IgD-negative memory B cell (primary cell): ENCODE measurements around the gene NEDD4L. TPM values are rescaled to one million over a fixed set of nuclear protein-coding genes. Genes with fewer than 3 reads are reported as not detected.

Experiments
- H3K27ac Mint-ChIP-seq, 3 donors: one replicate each; pipeline ENCODE4 v1.8.0; 2020 to 2022; ENCODE audit warnings: mild to moderate bottlenecking in 3 of 3, mixed read lengths in 3 of 3, moderate library complexity in 1 of 3
- H3K27me3 Mint-ChIP-seq: one replicate; pipeline ENCODE4 v1.8.0; 2021; ENCODE audit warnings: mixed read lengths
- H3K36me3 Mint-ChIP-seq: one replicate; pipeline ENCODE4 v1.8.0; 2020; ENCODE audit warnings: mild to moderate bottlenecking, mixed read lengths
- H3K4me1 Mint-ChIP-seq, 3 donors: one replicate each; pipeline ENCODE4 v1.8.0; 2020 to 2022; ENCODE audit warnings: mixed read lengths in 3 of 3, mild to moderate bottlenecking in 1 of 3
- H3K4me3 Mint-ChIP-seq, 4 donors: one replicate each; pipeline ENCODE4 v1.8.0; 2020 to 2022; ENCODE audit warnings: mild to moderate bottlenecking in 4 of 4, mixed read lengths in 4 of 4, moderate library complexity in 3 of 4
- H3K9me3 Mint-ChIP-seq, 3 donors: one replicate each; pipeline ENCODE4 v1.8.0; 2020 to 2021; ENCODE audit warnings: mixed read lengths in 3 of 3, mild to moderate bottlenecking in 1 of 3
- polyA plus RNA-seq: library from polyadenylated mRNA; unstranded; fragments of 300-500 nt; fragmentation: Illumina TruSeq; gene quantifications from one replicate; pipeline ENCODE4 v1.2.3, GENCODE V29; 2021

Gene NEDD4L
- polyA plus RNA-seq, 1 donor from 2014 or later, result 9.6 TPM

DNA sequence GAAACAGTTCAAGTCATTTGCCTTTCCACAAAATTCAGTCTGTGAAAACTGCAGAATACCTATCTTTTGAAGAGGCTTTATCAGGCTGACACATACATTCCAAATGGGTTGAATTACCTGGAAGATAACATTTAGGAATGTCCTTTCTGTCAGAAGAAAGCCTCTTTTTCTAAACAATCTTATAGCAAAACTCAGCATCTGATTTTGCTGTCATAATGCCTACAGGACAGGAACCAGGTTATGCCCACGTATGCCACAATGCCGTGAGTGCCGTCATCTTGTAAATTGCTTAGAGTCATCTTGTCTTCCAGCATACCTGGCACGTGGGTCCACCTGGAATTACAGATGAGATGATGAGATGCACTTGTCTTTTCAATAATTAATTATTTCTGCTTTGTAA lies 309.6 kb downstream of the NEDD4L start:
- H3K9me3 Mint-ChIP-seq, result no peaks in the 10 kb centered on the region
- no peaks in the 10 kb centered on the region for H3K27me3 Mint-ChIP-seq
- no peak overlapping the region for H3K4me3 Mint-ChIP-seq
- peaks cover 0 to under 1% (median 0%) of the 10 kb centered on the region in 3 donors for H3K4me1 Mint-ChIP-seq
- no peak overlapping the region for H3K27ac Mint-ChIP-seq
- peaks cover 11% of the 10 kb centered on the region for H3K36me3 Mint-ChIP-seq

DNA sequence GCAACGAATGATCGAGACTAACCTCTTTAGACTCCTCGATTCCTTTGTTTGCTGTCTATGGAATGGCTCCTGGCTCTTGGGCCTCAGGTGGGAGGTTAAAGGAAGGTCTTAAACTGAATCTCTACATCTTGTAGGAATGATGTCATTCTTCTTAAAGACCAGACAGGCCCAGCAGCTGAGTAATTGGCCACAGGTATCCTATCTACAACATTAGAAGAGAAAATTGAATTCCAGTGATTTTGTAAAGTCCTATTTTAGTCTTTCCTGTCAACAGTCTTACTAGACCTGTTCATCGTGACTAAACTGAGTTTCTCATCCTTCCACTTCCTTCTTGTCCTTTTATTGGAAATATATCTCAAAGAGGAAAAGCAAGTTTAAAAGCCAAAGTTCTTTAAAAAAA lies 310.0 kb downstream of the NEDD4L start:
- no peaks in the 10 kb centered on the region for H3K9me3 Mint-ChIP-seq
- no peaks in the 10 kb centered on the region for H3K27me3 Mint-ChIP-seq
- no peak overlapping the region for H3K27ac Mint-ChIP-seq
- H3K4me3 Mint-ChIP-seq, result no peak overlapping the region
- H3K4me1 Mint-ChIP-seq, result no peaks in the 10 kb centered on the region
- peaks cover 12% of the 10 kb centered on the region for H3K36me3 Mint-ChIP-seq

DNA sequence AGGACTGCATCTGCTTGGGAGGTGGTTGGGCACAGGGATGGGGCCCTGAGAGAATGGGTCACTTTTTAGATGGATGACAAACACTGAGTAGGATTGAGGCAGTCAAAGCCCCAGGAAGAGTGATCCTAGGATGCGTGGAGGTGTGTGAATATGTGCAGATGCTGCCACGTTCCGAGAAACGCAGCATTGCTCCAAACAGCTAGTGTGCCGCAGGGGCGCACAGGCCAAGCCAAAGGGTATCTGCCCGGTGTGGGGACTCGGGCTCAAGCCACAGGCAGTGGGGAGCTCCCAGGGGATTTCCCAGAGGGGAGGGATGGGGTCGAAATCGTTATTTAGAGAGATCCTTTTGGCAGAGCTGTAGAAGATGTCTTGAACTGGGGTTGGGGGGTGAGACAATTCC lies 310.8 kb downstream of the NEDD4L start:
- Mint-ChIP-seq H3K27ac (no peak overlapping the region), H3K4me1 (no peaks in the 10 kb centered on the region), H3K4me3 (no peak overlapping the region), H3K36me3 (peaks cover 15% of the 10 kb centered on the region), H3K27me3 (no peaks in the 10 kb centered on the region), H3K9me3 (no peaks in the 10 kb centered on the region)

DNA sequence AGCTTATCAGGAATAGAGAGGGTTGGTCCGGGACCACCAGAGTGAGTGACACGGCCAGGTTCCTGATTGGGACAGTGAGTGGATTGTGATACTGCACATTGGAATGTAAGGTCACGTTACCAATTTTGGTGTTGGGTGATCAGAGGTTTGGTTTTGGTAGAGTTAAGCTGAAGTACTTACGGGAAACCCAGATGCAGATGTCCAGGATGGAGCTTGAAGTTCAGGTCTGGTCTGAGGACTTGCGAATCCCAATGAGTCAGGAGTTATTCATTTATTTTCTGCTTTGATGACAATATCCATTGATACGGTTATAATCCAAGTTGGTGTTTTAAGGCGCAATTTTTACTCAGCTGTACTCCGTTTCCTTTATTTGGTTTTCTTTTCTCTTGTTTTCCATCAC lies 311.2 kb downstream of the NEDD4L start:
- Mint-ChIP-seq H3K9me3 (no peaks in the 10 kb centered on the region), H3K27me3 (no peaks in the 10 kb centered on the region), H3K27ac (no peak overlapping the region), H3K4me1 (no peaks in the 10 kb centered on the region), H3K36me3 (peaks cover 18% of the 10 kb centered on the region), H3K4me3 (no peak overlapping the region)

DNA sequence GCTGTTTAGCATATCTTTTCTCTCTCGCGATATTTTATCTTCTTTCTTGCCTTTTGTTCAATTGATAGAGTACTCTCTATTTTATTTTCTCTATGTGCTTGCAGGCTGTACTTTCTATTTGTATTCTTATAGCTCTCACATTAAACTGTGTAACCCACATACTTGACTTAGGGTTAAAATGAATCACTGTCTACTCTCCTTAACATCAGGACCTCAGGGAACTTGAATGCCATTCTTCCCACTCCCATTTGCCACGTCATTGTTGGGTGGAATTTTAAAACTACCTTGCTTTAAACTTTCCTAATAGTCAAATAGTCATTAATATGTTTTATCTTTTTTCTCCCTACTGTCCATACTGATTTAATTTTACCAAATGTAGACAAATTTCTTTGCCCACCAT lies 315.2 kb downstream of the NEDD4L start:
- H3K9me3 Mint-ChIP-seq, result no peaks in the 10 kb centered on the region
- H3K4me1 Mint-ChIP-seq, result no peaks in the 10 kb centered on the region
- no peaks in the 10 kb centered on the region for H3K27me3 Mint-ChIP-seq
- H3K4me3 Mint-ChIP-seq, result no peak overlapping the region
- H3K36me3 Mint-ChIP-seq, result peaks cover 13% of the 10 kb centered on the region
- no peak overlapping the region for H3K27ac Mint-ChIP-seq

DNA sequence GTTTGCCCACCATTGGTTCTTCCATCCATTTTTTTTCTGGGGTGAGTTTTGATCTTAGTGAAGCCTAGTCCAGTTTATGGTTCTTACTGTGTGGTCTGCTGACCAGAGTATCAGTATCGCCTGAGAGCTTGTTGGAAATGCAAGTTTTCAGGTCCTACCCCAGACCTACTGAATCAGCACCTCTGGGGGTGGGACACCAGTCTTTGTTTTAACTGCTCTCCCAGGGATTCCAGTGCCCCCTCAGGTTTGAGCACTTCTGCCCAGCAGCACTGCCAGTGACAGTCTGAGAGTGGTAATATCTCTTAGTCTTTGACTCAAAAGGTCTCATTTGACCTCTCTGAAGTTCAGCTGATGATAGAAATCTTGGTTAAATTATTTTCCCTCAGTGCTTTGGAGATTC lies 315.6 kb downstream of the NEDD4L start:
- no peak overlapping the region for H3K4me3 Mint-ChIP-seq
- H3K36me3 Mint-ChIP-seq, result peaks cover 9% of the 10 kb centered on the region
- no peak overlapping the region for H3K27ac Mint-ChIP-seq
- H3K9me3 Mint-ChIP-seq, result no peaks in the 10 kb centered on the region
- no peaks in the 10 kb centered on the region for H3K4me1 Mint-ChIP-seq
- H3K27me3 Mint-ChIP-seq, result no peaks in the 10 kb centered on the region

DNA sequence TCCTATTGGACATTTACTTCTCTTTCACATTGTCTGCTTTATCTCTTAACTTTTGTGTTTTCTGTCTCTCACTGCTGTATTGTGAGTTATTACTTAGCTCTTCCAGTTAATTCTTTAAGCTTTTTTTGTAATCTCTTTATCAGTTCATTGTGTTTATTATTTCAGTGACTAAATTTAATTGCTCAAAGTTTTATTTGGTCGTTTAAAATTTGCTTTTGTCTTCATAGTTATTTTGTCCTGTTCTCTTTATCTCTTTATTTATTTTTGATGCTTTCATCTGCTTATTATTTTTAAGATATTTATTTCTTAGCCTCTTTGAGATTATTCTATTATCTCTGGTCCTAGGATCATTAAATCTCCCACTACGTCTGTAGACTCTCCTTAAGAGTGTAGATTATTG lies 316.3 kb downstream of the NEDD4L start:
- no peaks in the 10 kb centered on the region for H3K27me3 Mint-ChIP-seq
- peaks cover 7% of the 10 kb centered on the region for H3K36me3 Mint-ChIP-seq
- no peak overlapping the region for H3K4me3 Mint-ChIP-seq
- no peaks in the 10 kb centered on the region for H3K4me1 Mint-ChIP-seq
- no peaks in the 10 kb centered on the region for H3K9me3 Mint-ChIP-seq
- no peak overlapping the region for H3K27ac Mint-ChIP-seq

DNA sequence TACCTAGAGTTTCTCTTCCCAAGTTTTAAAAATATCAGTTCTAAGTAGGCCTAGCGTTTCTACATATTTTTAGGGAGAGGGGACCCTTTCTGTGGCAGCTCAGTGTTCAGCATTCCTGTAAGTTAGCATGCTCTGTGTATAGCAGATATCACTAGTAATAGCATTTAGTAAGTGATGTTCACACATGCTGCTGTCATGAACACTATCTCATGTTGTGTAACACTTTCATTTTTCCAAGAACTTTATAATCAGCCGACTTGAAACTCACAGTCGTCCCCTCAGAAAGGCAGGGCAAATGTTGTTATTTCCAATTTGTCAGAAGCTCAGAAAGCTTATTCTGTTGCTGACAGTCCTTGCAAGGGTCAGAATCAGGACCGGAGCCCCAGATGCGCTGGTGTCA lies 317.2 kb downstream of the NEDD4L start:
- H3K27ac Mint-ChIP-seq, result no peak overlapping the region

DNA sequence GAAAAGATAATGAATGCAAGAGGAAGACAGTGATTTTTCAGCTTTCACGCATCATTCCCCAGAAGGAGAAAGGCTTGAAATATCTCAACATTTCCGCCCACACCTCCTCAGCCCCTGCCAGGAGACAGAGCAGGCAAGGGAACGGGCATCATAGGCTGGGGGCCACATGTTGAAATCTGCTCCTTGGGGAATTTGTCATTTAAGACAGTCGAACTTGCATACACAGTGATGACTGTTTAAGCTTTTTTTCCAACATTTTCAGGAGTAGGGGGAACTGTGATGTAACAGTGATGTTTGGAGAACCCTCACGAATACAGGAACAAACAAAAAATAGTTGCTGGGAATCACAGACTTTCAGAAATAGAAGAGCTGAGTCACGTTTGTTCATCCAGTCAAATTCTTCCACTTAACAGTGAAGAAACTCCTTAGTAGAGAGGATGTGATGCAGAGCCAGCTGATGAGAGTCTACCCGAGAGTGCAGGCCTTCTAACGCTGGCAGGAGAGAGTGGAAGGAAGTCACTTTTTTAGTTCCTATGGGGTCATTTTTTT lies 318.1 kb downstream of the NEDD4L start:
- H3K4me3 Mint-ChIP-seq, result no peak overlapping the region
- no peaks in the 10 kb centered on the region for H3K9me3 Mint-ChIP-seq
- no peaks in the 10 kb centered on the region for H3K4me1 Mint-ChIP-seq
- no peaks in the 10 kb centered on the region for H3K27me3 Mint-ChIP-seq
- H3K36me3 Mint-ChIP-seq, result peaks cover 15% of the 10 kb centered on the region
- H3K27ac Mint-ChIP-seq, result no peak overlapping the region

More for the DNA sequence above, 317.2 kb downstream of the NEDD4L start:
- Mint-ChIP-seq H3K4me3 (no peak overlapping the region), H3K36me3 (peaks cover 11% of the 10 kb centered on the region), H3K9me3 (no peaks in the 10 kb centered on the region), H3K27me3 (no peaks in the 10 kb centered on the region), H3K4me1 (no peaks in the 10 kb centered on the region)

DNA sequence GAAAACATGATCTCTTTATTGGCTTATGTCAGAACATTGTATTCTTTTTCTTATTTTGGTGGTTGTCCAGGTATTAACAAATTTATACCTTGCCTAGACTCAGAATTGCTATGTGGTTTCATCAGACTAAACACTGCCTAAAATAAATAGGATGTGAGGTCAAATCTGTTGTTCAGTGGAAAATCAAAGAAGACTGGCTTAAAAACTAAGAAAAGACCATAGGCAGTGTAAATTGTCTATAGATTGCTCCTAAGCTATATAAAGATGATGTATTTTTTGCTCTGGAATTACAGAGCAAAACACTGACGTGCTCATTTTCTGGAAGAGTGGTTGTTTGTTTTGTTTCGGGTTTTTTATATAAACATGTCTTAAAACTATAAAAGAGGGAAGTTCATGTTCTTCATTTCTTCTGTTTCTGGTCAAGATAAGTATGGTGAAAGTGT lies 318.8 kb downstream of the NEDD4L start:
- Mint-ChIP-seq H3K9me3 (no peaks in the 10 kb centered on the region), H3K36me3 (peaks cover 15% of the 10 kb centered on the region), H3K4me3 (no peak overlapping the region), H3K27me3 (no peaks in the 10 kb centered on the region), H3K27ac (no peak overlapping the region), H3K4me1 (no peaks in the 10 kb centered on the region)

DNA sequence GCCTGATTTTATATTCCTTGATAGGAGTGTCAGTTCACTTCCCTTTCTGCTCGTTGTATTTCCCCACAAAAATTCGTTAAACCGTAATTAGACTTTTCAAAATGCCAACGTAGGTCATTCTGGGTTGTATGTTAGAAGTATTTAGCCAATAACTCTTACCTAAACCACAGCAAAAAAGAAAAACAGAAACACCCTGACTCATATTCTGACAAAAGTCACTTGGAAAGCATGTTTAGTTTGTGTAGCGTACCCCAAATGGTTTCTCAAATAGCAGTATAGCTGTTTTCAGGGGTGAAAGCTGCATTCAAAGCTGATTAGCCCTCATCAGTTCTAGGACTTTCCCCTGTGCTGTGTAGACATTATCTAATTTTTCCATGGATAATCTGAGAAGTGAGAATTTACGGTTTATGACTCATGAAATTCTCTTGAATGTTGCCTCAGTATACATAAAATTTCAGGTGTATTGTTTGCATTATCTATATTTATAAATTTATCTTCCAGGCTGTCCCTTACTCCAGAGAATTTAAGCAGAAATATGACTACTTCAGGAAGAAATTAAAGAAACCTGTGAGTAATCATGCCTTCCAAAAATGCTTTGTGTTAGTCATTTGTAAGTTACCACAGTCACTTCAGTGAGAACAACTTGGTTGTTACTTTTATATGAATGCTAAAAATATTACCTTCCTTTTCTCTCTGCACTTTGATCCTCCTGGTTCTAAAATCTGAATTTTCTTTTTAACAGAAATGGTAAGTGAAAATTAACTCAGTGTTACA lies 319.9 kb downstream of the NEDD4L start:
- Mint-ChIP-seq H3K9me3 (no peaks in the 10 kb centered on the region), H3K4me3 (no peak overlapping the region), H3K27ac (no peak overlapping the region), H3K36me3 (peaks cover 16% of the 10 kb centered on the region), H3K4me1 (no peaks in the 10 kb centered on the region), H3K27me3 (no peaks in the 10 kb centered on the region)

DNA sequence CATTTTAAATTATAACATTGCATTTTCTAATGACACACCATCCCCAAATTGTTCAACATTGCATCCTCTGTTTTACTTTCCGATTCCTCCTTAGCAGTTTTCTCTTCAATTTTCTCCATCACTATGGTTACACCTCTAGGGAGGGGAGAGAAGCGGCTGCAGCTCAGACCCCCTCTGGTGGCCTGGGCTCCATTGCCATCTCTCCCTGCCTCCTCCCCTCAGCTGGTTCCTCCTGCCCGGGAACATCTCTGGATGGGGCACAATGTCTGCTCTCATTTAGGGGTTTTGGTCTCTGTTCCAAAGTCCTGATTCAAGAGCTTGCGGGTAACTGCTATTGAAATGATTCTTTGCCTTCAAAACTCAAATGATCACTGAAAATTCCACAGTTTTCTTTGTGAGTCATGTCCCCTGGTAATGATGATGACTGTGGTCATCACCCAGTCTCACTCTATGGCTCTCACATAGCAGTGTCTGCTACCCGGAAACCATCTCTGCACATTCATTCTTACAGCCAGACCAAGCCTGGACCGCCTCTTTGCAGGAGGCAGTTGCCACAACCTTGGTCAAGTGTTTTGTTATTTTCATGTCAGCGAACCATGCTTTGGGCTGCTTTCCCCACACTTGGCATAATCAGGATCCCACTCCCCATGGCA lies 321.0 kb downstream of the NEDD4L start:
- Mint-ChIP-seq H3K9me3 (no peaks in the 10 kb centered on the region), H3K27me3 (no peaks in the 10 kb centered on the region), H3K27ac (no peak overlapping the region), H3K36me3 (peaks cover 12% of the 10 kb centered on the region), H3K4me1 (no peaks in the 10 kb centered on the region), H3K4me3 (no peak overlapping the region)

DNA sequence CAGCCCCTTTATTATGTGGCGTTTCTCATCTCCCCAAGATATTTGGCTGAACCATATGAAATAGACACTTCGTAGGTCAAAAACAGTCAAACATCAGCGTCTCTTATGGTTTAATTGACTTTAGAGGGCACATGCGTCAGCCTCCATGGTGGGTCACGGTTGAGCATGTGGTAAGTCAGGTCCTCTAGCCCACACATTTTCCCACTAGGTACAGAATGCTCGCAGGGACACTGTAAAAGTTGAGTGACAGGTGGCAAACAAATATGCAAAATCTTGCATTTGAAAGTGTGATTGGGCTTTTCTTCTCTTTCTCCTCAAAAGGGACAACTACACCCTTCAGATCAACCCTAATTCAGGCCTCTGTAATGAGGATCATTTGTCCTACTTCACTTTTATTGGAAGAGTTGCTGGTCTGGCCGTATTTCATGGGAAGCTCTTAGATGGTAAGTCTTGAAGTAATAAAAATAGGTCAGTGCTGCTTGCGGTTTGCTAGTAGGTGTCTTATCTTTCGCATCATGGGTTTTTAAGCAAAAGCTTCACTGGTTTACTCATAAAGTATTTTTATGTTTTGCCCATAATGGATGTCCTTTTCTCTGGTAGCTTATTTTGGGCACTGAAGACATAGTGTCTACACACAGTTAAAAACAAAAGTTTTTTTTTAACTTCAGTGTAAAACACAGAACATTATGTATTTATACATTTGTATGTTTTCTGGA lies 323.6 kb downstream of the NEDD4L start:
- peaks cover 17% of the 10 kb centered on the region for H3K36me3 Mint-ChIP-seq
- H3K4me3 Mint-ChIP-seq, result no peak overlapping the region
- no peak overlapping the region for H3K27ac Mint-ChIP-seq
- no peaks in the 10 kb centered on the region for H3K4me1 Mint-ChIP-seq
- no peaks in the 10 kb centered on the region for H3K9me3 Mint-ChIP-seq
- H3K27me3 Mint-ChIP-seq, result no peaks in the 10 kb centered on the region

DNA sequence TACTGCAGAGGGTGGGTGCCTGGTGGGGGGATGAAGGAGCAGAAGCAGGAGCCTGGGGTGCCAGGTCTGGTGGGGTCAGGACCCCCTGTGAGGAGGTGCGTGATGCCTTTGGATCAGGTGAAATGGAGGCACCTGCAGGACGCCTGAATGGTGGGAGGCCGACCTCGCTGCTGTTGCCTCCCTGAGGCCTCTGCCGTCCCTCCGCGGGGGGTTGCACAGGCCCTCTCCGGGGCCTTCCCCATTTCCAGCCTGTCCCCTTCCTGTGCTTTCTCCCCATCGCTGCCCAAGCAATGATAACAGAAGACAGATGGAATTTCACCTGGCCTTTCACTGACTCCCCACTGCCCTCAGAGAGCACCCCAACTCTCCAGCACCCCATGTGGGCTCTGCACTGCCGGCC lies 325.6 kb downstream of the NEDD4L start:
- peaks cover 24% of the 10 kb centered on the region for H3K36me3 Mint-ChIP-seq
- no peaks in the 10 kb centered on the region for H3K4me1 Mint-ChIP-seq
- H3K4me3 Mint-ChIP-seq, result no peak overlapping the region
- no peaks in the 10 kb centered on the region for H3K9me3 Mint-ChIP-seq
- H3K27me3 Mint-ChIP-seq, result no peaks in the 10 kb centered on the region
- peak overlapping the region in 1 of 3 donors; percentile 73 for H3K27ac Mint-ChIP-seq

DNA sequence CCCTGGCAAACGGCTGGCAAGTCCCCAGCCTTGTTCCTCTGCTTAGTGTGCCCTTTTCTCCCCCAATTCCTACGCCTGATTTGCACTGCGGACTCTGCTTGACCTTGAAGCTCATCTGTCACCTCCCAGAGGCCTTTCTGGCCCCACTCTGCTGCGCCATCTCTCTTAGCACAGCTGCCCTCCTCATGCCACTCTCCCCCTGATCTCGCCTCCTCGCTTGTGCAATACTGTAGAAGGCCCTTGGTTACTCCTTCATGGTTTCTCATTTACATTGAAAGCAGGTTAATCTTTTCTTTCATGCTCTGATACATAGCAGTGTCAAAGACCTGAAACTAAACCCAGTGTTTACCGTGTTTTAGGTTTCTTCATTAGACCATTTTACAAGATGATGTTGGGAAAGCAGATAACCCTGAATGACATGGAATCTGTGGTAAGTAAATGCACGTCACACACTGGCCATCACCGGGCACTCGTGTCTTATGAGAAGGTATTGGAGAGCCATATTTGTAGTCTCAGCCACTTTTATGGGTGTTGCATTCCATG lies 326.1 kb downstream of the NEDD4L start:
- Mint-ChIP-seq H3K27me3 (no peaks in the 10 kb centered on the region), H3K36me3 (peaks cover 25% of the 10 kb centered on the region), H3K4me1 (no peaks in the 10 kb centered on the region), H3K4me3 (no peak overlapping the region), H3K27ac (peak overlapping the region in 2 of 3 donors; percentile 33 to 73), H3K9me3 (no peaks in the 10 kb centered on the region)
